ENCODE measurements around the gene SEC24D. TPM values are rescaled to one million over a fixed set of nuclear protein-coding genes. Genes with fewer than 3 reads are reported as not detected.

The SEC24D gene
- total RNA-seq, 1 experiment from 2014 or later, result 32.0 TPM

DNA sequence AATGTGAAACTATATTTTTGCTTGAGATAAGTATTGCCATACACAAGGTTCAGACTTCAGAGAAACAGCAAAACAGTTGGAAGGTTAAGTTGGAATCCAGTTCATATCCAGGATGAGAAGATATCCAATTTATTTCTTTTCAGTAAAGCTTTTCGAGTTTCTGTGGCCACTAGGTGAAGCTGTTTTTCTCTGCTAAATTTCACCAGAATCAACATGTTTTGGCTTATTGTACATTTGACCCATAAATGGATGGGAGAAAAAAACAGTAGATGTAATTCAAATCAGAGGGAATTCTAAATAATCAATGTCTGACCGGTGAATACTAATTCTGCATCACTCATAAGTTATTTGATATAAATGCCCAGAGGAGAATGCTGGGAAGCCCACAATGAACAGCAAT is 159.8 kb downstream of the SEC24D start:
- Mint-ChIP-seq H3K36me3 (ENCODE audit: insufficient read depth, unreplicated experiment) (no peaks in the 10 kb centered on the region), H3K9me3 (ENCODE audit: unreplicated experiment) (no peaks in the 10 kb centered on the region), H3K4me1 (ENCODE audit: low read depth, unreplicated experiment) (no peaks in the 10 kb centered on the region), H3K27ac (ENCODE audit: unreplicated experiment) (no peak overlapping the region), H3K27me3 (ENCODE audit: insufficient read depth, unreplicated experiment) (no peaks in the 10 kb centered on the region), H3K4me3 (ENCODE audit: unreplicated experiment) (no peak overlapping the region)
- intact Hi-C loops (cut with micrococcal nuclease; ENCODE audit: unreplicated experiment), result no loop called here
- no peak for DNase-seq
- ChIA-PET CTCF (interaction anchor here (0.6 kb wide), 1 partner anchor 9 kb away, joined by 3 read pairs; the partner anchor contains the start of gene METTL14), POLR2A (no interaction called here)
- H3K36me3 ChIP-seq (ENCODE audit: control insufficient read depth, insufficient read depth, low read length), result no peaks in the 10 kb centered on the region
- BruUV-seq (replicated peaks), result no TSS peak
- TF ChIP-seq, protein P1, sequence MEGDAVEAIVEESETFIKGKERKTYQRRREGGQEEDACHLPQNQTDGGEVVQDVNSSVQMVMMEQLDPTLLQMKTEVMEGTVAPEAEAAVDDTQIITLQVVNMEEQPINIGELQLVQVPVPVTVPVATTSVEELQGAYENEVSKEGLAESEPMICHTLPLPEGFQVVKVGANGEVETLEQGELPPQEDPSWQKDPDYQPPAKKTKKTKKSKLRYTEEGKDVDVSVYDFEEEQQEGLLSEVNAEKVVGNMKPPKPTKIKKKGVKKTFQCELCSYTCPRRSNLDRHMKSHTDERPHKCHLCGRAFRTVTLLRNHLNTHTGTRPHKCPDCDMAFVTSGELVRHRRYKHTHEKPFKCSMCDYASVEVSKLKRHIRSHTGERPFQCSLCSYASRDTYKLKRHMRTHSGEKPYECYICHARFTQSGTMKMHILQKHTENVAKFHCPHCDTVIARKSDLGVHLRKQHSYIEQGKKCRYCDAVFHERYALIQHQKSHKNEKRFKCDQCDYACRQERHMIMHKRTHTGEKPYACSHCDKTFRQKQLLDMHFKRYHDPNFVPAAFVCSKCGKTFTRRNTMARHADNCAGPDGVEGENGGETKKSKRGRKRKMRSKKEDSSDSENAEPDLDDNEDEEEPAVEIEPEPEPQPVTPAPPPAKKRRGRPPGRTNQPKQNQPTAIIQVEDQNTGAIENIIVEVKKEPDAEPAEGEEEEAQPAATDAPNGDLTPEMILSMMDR (IDR thresholded peaks at IDR 0.05; ENCODE audit: insufficient read depth in 1 of 2, low read depth in 1 of 2, low read length in 1 of 2, severe bottlenecking in 1 of 2, unreplicated experiment in 1 of 2), result no peak
- no peaks in the 10 kb centered on the region for H3K4me1 ChIP-seq
- no peak overlapping the region for H3K4me3 ChIP-seq (ENCODE audit: low read depth, low read length)
- no peaks in the 10 kb centered on the region for H3K27me3 ChIP-seq (replicated peaks; ENCODE audit: control insufficient read depth, insufficient read depth, low read length)
- H3K9me3 ChIP-seq, result no peaks in the 10 kb centered on the region

Other genes starting within 250 kb of the SEC24D start
- 46.7 and 51.8 TPM in 2 replicates for gene METTL14, start 150.7 kb downstream of the SEC24D start, total RNA-seq (2022)
- gene SYNPO2, start 52.7 kb upstream of the SEC24D start, total RNA-seq (2022), result 0.09 and 0.16 TPM in 2 replicates